Astrocyte of the spinal cord (primary cell): ENCODE measurements around the gene DSCAML1.

ENCODE experiments used
- DNase-seq: peaks from one replicate; pipeline ENCODE4 v3.0.0; 2011; ENCODE audit warnings: low read depth, low spot score
- H3K4me3 ChIP-seq: 2 replicates; pipeline ENCODE4 v1.5.1; 2011; ENCODE audit warnings: low read depth, mild to moderate bottlenecking, low read length, moderate library complexity
- in situ Hi-C: cut with HindIII; loops from 2 replicates; pipeline ENCODE4 v1.10.0; 2017; ENCODE audit warnings: low sequenced_read_pairs
- TF ChIP-seq, protein P1 (sequence below): IDR thresholded peaks from 2 replicates; pipeline ENCODE4 v1.5.1; 2012; ENCODE audit warnings: low read depth, mild to moderate bottlenecking, low read length, inconsistent platforms

DSCAML1 gene

DNA sequence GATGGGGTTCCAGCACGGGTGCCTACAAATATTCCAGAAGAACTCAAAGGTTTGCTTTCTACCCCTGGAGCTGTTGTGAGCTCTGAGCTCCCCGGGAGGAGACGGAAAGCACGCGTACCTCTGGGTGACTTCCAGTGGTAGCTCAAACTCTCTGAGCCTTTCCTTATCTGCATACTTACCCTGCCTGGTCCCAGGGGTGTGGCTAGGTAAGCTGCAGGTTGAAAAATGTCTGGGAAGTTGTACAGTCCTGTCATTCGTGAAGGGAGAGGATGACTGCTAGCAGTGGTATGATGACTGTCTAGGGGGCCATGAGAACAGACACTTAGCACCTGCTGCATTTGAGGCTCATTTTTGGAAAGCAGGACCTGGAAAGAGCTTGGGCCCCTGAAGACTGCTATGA lies 111.5 kb downstream of the DSCAML1 start:
- TF ChIP-seq, protein P1, sequence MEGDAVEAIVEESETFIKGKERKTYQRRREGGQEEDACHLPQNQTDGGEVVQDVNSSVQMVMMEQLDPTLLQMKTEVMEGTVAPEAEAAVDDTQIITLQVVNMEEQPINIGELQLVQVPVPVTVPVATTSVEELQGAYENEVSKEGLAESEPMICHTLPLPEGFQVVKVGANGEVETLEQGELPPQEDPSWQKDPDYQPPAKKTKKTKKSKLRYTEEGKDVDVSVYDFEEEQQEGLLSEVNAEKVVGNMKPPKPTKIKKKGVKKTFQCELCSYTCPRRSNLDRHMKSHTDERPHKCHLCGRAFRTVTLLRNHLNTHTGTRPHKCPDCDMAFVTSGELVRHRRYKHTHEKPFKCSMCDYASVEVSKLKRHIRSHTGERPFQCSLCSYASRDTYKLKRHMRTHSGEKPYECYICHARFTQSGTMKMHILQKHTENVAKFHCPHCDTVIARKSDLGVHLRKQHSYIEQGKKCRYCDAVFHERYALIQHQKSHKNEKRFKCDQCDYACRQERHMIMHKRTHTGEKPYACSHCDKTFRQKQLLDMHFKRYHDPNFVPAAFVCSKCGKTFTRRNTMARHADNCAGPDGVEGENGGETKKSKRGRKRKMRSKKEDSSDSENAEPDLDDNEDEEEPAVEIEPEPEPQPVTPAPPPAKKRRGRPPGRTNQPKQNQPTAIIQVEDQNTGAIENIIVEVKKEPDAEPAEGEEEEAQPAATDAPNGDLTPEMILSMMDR, result no peak
- in situ Hi-C loops, result no loop called here

DNA sequence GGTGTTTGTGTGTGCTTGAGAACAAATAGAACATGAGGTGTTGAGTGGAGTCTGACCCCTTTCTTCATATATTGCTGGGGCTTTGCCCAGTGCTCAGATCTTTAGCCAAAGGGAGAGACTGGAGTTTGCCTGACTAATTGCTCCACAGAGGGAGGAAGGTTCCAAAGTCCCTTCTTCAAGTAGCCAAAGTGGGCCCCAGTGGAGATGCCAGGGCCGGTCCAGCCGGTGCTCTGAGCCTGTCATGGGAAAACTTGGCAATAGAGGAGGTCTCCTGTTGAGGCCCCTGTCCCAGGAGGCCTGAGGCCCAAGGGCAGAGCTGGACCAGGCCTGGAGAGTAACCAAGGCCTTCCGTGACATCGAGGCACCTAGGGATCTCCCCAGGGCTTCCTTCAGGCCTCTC lies 112.3 kb downstream of the DSCAML1 start:
- DNase-seq, result no peak
- no peak overlapping the region for H3K4me3 ChIP-seq
- TF ChIP-seq, protein P1, result no peak
- in situ Hi-C loops, result no loop called here

More for the DNA sequence above, 111.5 kb downstream of the DSCAML1 start:
- DNase-seq, result no peak
- no peak overlapping the region for H3K4me3 ChIP-seq

DNA sequence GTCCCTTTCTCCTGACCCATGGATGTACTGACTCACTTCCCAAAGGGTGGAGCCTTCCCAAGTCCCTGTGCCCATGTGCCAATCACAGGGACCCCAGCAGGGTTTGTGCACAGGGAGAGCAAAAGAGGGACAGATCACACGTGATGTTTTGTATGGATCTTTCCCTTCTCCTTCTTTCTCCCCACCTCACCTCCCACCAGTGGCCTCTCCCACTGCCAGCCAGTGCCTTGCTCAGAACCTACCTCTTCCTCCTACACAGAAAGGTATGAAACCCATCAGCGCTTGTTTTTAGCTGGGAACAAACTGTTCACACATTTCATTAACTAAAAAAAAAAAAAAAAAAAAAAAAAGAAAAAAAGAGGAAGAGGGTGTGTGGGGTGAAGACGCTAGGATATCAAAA lies 112.9 kb downstream of the DSCAML1 start:
- in situ Hi-C loops, result no loop called here

DNA sequence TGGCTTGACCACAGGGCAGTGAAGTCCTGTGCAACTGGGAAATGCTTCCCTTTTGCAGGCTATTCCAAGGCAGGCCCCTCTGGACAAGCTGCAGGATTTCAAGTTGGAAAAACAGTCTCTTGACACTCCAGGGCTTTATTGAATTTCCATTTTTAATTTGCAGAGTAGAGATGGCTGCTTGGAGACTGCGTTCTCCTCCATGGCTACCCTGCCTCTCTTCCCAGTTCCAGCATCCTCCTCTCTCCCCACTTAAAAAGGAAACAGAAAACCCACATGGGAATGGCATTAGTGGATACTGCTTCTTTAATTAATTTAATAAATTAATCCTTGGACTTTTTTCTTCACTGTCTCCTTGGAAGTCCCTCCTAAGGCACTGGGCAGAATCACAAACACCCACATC lies 115.6 kb downstream of the DSCAML1 start:
- TF ChIP-seq, protein P1, result no peak
- DNase-seq, result no peak
- in situ Hi-C loops, result no loop called here
- no peak overlapping the region for H3K4me3 ChIP-seq

More for the DNA sequence above, 112.9 kb downstream of the DSCAML1 start:
- H3K4me3 ChIP-seq, result no peak overlapping the region
- DNase-seq, result no peak
- TF ChIP-seq, protein P1, result no peak

DNA sequence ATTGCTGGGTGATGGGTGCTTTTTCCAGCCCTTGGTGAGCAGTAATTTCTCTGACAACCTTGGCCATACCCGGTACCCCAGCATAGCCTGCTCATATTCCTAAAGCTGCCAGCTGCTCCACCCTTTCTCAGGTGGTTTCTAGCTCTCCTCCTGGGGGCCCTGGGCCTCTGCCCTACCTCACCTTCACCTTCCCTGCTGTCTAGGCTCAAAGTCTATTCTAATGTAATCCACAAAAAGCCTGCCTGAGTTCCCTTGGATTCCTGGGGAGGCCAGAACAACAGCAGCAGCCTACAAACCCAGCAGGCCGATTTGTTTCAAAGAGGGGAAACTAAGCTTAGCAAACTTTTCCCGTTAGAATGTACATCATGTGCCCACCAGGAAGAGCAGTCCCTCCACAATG lies 117.6 kb downstream of the DSCAML1 start:
- TF ChIP-seq, protein P1, result no peak
- DNase-seq, result no peak
- H3K4me3 ChIP-seq, result no peak overlapping the region
- in situ Hi-C loops, result no loop called here

DNA sequence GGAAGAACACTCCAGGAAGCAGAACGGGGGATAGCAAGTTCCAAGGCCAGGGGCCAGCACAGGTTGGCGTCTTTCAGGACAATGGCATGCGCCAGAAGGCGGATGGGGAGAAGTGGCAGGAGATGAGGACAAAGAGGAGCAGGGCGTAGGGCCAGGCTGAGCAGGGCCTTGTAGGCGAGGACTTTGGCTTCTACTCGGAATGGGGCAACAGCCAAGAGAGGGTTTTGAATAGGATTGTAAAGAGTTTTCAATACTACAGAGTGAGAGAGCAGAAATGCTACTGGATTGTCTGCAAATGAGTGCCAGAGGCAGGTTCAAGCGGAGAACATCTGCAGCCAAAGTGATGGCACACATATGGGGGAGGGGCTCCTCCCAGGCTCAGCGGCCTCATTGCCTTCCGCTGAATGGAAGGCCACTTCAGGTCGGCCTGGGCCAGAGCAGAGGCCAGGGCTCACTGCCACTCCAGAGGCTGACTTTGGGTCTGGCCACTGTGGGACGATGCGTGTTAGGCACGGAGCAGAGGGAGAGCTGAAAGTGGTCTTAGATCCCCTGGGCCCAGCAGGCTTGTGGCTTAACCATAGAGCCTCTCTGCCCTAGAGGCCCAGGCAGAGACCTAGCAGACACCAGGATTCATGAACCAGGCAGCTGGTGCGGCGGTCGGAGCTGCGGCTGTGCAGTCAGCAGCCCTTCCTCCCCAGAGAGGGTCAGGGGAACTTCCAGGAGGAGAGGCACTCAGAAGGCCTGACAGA lies 118.2 kb downstream of the DSCAML1 start:
- TF ChIP-seq, protein P1, result no peak
- no peak for DNase-seq
- in situ Hi-C loops, result no loop called here
- H3K4me3 ChIP-seq, result no peak overlapping the region
